ENCODE measurements around the gene STIM2. TPM values are rescaled to one million over a fixed set of nuclear protein-coding genes. Genes with fewer than 3 reads are reported as not detected.
"Not testable (repeated sequence)": the region's sequence is repeated elsewhere in the genome, so short reads cannot be mapped to it uniquely, and the experiment has no call there.

STIM2 gene
- total RNA-seq (10 to 100 TPM; 47.8 to 51.0 TPM), polyA plus RNA-seq (41.4 TPM)

- H3K27ac Mint-ChIP-seq, result peak within 1 kb of the TSS; percentile 97 to 100 (median 99)
- Histone ChIP-seq H3K9me3 (ENCODE audit: low read length) (no peaks in the 10 kb centered on the region), H3K4me3 (ENCODE audit: low read length) (peak within 1 kb of the TSS; percentile 84), H3K27ac (ENCODE audit: low read depth, low read length) (peak within 1 kb of the TSS; percentile 79), H3K36me3 (ENCODE audit: insufficient read depth, low read length) (no peaks in the 10 kb centered on the region), H3K27me3 (ENCODE audit: insufficient read depth, low read length, poor library complexity, severe bottlenecking) (no peaks in the 10 kb centered on the region), H3K4me1 (ENCODE audit: insufficient read depth, low read length) (peaks cover 56% of the 10 kb centered on the region)
- ChIA-PET POLR2A (interaction anchor here (0.6 to 3.3 kb wide), 13 partner anchors 14 to 947 kb away, joined by 3 to 96 read pairs (median 4); partner anchors contain the start of genes SMIM20 and TBC1D19), CTCF (interaction anchor here (0.8 to 6.5 kb wide), 14 partner anchors 11 to 276 kb away, joined by 3 to 51 read pairs (median 4); no protein-coding TSS in a partner anchor)
- peak within 1 kb of the TSS; percentile 94 to 99 (median 98) for H3K4me3 Mint-ChIP-seq
- DNase-seq, result peak; percentile 94 to 100 (median 99)
- H3K36me3 Mint-ChIP-seq, result peaks cover 0 to 17% (median 1%) of the 10 kb centered on the region in 3 donors
- H3K9me3 Mint-ChIP-seq, result no peaks in the 10 kb centered on the region
- H3K4me1 Mint-ChIP-seq, result peaks cover 58 to 72% (median 67%) of the 10 kb centered on the region in 3 donors
- H3K27me3 Mint-ChIP-seq, result peaks cover 0 to 3% of the 10 kb centered on the region in 2 donors
Measured at GRCh38 chr4:26860157-26860921, at the start of gene STIM2. STIM2 (plus strand) TSS chr4:26860841.

DNA sequence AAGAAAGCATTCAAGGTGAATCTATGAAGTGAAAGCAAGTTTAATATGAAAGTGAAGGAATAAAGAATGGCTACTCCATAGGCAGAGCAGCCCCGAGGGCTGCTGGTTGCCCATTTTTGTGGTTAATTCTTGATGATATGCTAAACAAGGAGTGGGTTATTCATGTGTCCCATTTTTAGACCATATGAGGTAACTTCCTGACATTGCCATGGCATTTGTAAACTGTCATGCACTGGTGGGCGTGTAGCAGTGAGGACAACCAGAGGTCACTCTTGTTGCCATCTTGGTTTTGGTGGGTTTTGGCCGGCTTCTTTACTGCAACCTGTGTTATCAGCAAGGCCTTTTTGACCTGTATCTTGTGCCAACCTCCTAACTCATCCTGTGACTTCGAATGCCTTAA, 49.1 kb upstream of the STIM2 start:
- H3K4me3 ChIP-seq (ENCODE audit: low read length), result not testable (repeated sequence)

GRCh38 chr4:26812049-26812714, 48.5 kb upstream of the STIM2 start:
- H3K27me3 Mint-ChIP-seq, result peaks cover 0 to 4% of the 10 kb centered on the region in 2 donors
- peak overlapping the region; percentile 62 to 91 (median 80) for H3K4me3 Mint-ChIP-seq
- H3K27ac Mint-ChIP-seq, result peak overlapping the region in 7 of 8 donors; percentile 16 to 84 (median 79)
- CTCF ChIA-PET, result no interaction called here
- Histone ChIP-seq H3K27me3 (ENCODE audit: insufficient read depth, low read length, poor library complexity, severe bottlenecking) (no peaks in the 10 kb centered on the region), H3K9me3 (ENCODE audit: low read length) (no peaks in the 10 kb centered on the region), H3K27ac (ENCODE audit: low read depth, low read length) (no peak overlapping the region), H3K36me3 (ENCODE audit: insufficient read depth, low read length) (no peaks in the 10 kb centered on the region), H3K4me1 (ENCODE audit: insufficient read depth, low read length) (peaks cover 12% of the 10 kb centered on the region), H3K4me3 (ENCODE audit: low read length) (no peak overlapping the region)
- POLR2A ChIA-PET, result no interaction called here
- peaks cover 0 to 4% (median 2%) of the 10 kb centered on the region in 5 donors for H3K9me3 Mint-ChIP-seq
- H3K36me3 Mint-ChIP-seq, result peaks cover 0 to 10% (median 3%) of the 10 kb centered on the region in 3 donors
- no peak for DNase-seq
- peaks cover 20 to 21% (median 20%) of the 10 kb centered on the region in 3 donors for H3K4me1 Mint-ChIP-seq

More for the DNA sequence above, 49.1 kb upstream of the STIM2 start:
- H3K27ac ChIP-seq (ENCODE audit: low read depth, low read length); H3K9me3 ChIP-seq (ENCODE audit: low read length); H3K9me3 Mint-ChIP-seq; H3K27me3 ChIP-seq (ENCODE audit: insufficient read depth, low read length, poor library complexity, severe bottlenecking); DNase-seq; CTCF ChIA-PET; POLR2A ChIA-PET; H3K27me3 Mint-ChIP-seq; H3K36me3 ChIP-seq (ENCODE audit: insufficient read depth, low read length): not testable (repeated sequence)
- H3K4me1 ChIP-seq (ENCODE audit: insufficient read depth, low read length), result peaks cover 12% of the 10 kb centered on the region
- peak overlapping the region in 4 of 7 donors; percentile 6 to 87 (median 41) for H3K4me3 Mint-ChIP-seq
- H3K4me1 Mint-ChIP-seq, result peaks cover 20 to 21% (median 20%) of the 10 kb centered on the region in 3 donors
- H3K36me3 Mint-ChIP-seq, result peaks cover 0 to 10% (median 3%) of the 10 kb centered on the region in 3 donors
- peak overlapping the region in 3 of 8 donors; percentile 42 to 79 (median 44) for H3K27ac Mint-ChIP-seq

DNA sequence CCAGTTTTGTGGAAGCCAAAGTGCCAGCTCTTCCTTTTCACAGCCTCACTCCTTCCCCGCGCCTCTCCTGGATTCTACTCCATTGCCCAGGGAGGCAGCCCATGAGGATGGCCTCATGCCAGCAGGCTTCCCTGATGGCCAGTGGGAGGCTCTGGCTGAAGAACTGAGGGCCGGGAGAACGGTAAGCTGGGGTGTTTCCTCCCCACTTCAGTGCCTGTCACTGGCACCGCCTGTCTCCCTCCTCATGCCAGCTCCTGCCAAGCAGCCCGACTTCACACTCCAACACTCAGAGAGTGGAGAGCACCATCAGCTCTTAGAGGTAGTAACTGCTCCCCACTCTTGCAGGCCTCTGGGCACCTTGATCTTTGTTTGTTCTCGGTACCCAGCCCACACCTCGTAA, 46.9 kb upstream of the STIM2 start:
- Histone ChIP-seq H3K4me1 (ENCODE audit: insufficient read depth, low read length) (peaks cover 12% of the 10 kb centered on the region), H3K27me3 (ENCODE audit: insufficient read depth, low read length, poor library complexity, severe bottlenecking) (no peaks in the 10 kb centered on the region), H3K4me3 (ENCODE audit: low read length) (no peak overlapping the region), H3K36me3 (ENCODE audit: insufficient read depth, low read length) (no peaks in the 10 kb centered on the region), H3K27ac (ENCODE audit: low read depth, low read length) (no peak overlapping the region), H3K9me3 (ENCODE audit: low read length) (no peaks in the 10 kb centered on the region)
- ChIA-PET POLR2A (no interaction called here), CTCF (interaction anchor here (0.7 to 1.2 kb wide), 3 partner anchors 9 to 60 kb away, joined by 3 to 4 read pairs (median 3); no protein-coding TSS in a partner anchor)
- Mint-ChIP-seq H3K27ac (peak overlapping the region in 1 of 8 donors; percentile 29), H3K9me3 (peaks cover 0 to 4% (median 2%) of the 10 kb centered on the region in 5 donors), H3K36me3 (peaks cover 0 to 10% (median 3%) of the 10 kb centered on the region in 3 donors), H3K4me1 (peaks cover 20 to 21% (median 20%) of the 10 kb centered on the region in 3 donors), H3K4me3 (no peak overlapping the region), H3K27me3 (no peaks in the 10 kb centered on the region)
- DNase-seq, result no peak

GRCh38 chr4:26815199-26815598, 45.4 kb upstream of the STIM2 start:
- no peaks in the 10 kb centered on the region for H3K27me3 Mint-ChIP-seq
- H3K4me1 Mint-ChIP-seq, result peaks cover 20 to 24% (median 20%) of the 10 kb centered on the region in 3 donors
- H3K27ac ChIP-seq (ENCODE audit: low read depth, low read length), result no peak overlapping the region
- peaks cover 12% of the 10 kb centered on the region for H3K4me1 ChIP-seq (ENCODE audit: insufficient read depth, low read length)
- no peaks in the 10 kb centered on the region for H3K36me3 ChIP-seq (ENCODE audit: insufficient read depth, low read length)
- no peaks in the 10 kb centered on the region for H3K9me3 ChIP-seq (ENCODE audit: low read length)
- H3K9me3 Mint-ChIP-seq, result peaks cover 0 to 4% (median 2%) of the 10 kb centered on the region in 5 donors
- ChIA-PET POLR2A (no interaction called here), CTCF (interaction anchor here (1.2 kb wide), 1 partner anchor 11 kb away, joined by 4 read pairs; no protein-coding TSS in a partner anchor)
- no peak overlapping the region for H3K4me3 ChIP-seq (ENCODE audit: low read length)
- no peak overlapping the region for H3K27ac Mint-ChIP-seq
- no peak overlapping the region for H3K4me3 Mint-ChIP-seq
- no peaks in the 10 kb centered on the region for H3K27me3 ChIP-seq (ENCODE audit: insufficient read depth, low read length, poor library complexity, severe bottlenecking)
- no peak for DNase-seq
- peaks cover 0 to 10% (median 6%) of the 10 kb centered on the region in 3 donors for H3K36me3 Mint-ChIP-seq

DNA sequence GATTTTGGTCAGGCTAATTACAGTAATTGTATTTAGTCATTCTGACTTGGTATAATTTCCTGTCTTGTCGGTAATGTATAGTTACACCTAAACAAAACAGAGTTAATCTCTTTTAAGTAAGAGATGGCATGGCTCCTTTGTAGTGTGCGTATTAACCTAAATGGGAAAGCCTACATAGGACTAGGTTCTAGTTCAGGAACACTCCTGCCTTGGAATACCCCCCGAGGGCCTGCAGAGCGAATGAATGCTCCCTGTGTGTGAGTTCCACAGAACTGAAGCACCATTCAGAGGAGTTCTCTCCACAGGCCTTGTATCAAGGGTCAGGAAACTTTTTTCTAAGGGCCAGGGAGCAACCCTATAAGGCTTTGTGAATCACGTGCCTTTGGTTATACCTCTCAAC, 44.9 kb upstream of the STIM2 start:
- H3K27ac Mint-ChIP-seq, result no peak overlapping the region
- H3K36me3 Mint-ChIP-seq, result peaks cover 0 to 10% (median 6%) of the 10 kb centered on the region in 3 donors
- Histone ChIP-seq H3K4me3 (ENCODE audit: low read length) (no peak overlapping the region), H3K27ac (ENCODE audit: low read depth, low read length) (no peak overlapping the region), H3K27me3 (ENCODE audit: insufficient read depth, low read length, poor library complexity, severe bottlenecking) (no peaks in the 10 kb centered on the region), H3K36me3 (ENCODE audit: insufficient read depth, low read length) (no peaks in the 10 kb centered on the region), H3K9me3 (ENCODE audit: low read length) (no peaks in the 10 kb centered on the region), H3K4me1 (ENCODE audit: insufficient read depth, low read length) (peaks cover 12% of the 10 kb centered on the region)
- H3K4me1 Mint-ChIP-seq, result peaks cover 20 to 24% (median 20%) of the 10 kb centered on the region in 3 donors
- no peak overlapping the region for H3K4me3 Mint-ChIP-seq
- ChIA-PET POLR2A (no interaction called here), CTCF (no interaction called here)
- no peak for DNase-seq
- H3K9me3 Mint-ChIP-seq, result peaks cover 0 to 4% (median 2%) of the 10 kb centered on the region in 5 donors
- H3K27me3 Mint-ChIP-seq, result no peaks in the 10 kb centered on the region

- POLR2A ChIA-PET, result no interaction called here
- peaks cover 0 to 16% (median 3%) of the 10 kb centered on the region in 3 donors for H3K36me3 Mint-ChIP-seq
- no peak for DNase-seq
- Histone ChIP-seq H3K36me3 (ENCODE audit: insufficient read depth, low read length) (no peaks in the 10 kb centered on the region), H3K4me1 (ENCODE audit: insufficient read depth, low read length) (peaks cover 13% of the 10 kb centered on the region), H3K27ac (ENCODE audit: low read depth, low read length) (no peak overlapping the region), H3K27me3 (ENCODE audit: insufficient read depth, low read length, poor library complexity, severe bottlenecking) (no peaks in the 10 kb centered on the region), H3K4me3 (ENCODE audit: low read length) (no peak overlapping the region), H3K9me3 (ENCODE audit: low read length) (no peaks in the 10 kb centered on the region)
- peaks cover 20 to 26% (median 20%) of the 10 kb centered on the region in 3 donors for H3K4me1 Mint-ChIP-seq
- H3K9me3 Mint-ChIP-seq, result peaks cover 0 to 6% (median 4%) of the 10 kb centered on the region in 5 donors
- no peak overlapping the region for H3K27ac Mint-ChIP-seq
- H3K27me3 Mint-ChIP-seq, result no peaks in the 10 kb centered on the region
- CTCF ChIA-PET, result no interaction called here
- no peak overlapping the region for H3K4me3 Mint-ChIP-seq
Measured at GRCh38 chr4:26819026-26819425, 41.6 kb upstream of the STIM2 start.

All from CD8-positive, alpha-beta memory T cell (primary cell).